Measurements from ENCODE around the gene ACSL3.

The ACSL3 gene

DNA sequence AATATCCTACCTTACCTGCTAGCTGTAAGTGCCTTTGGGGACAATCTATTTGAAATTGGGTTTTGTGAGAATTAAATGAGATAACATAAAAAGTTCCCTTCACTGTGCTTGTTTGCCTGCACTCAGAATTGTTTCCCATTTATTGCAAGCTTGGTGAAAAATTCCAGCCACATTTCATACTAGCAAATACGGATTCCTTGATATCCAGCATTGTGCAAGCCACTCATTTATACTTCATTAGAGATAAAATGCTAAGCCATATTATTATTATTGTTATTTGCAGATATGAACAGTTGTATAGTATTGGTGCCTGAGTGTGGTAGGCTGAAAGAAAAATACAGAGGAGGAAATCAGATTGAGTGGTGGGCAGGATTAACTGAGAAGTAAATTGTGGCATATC, 31.9 kb downstream of the ACSL3 start:
- no peak overlapping the region for H3K4me2 ChIP-seq (ENCODE audit: low read depth, low read length, poor library complexity, severe bottlenecking)

DNA sequence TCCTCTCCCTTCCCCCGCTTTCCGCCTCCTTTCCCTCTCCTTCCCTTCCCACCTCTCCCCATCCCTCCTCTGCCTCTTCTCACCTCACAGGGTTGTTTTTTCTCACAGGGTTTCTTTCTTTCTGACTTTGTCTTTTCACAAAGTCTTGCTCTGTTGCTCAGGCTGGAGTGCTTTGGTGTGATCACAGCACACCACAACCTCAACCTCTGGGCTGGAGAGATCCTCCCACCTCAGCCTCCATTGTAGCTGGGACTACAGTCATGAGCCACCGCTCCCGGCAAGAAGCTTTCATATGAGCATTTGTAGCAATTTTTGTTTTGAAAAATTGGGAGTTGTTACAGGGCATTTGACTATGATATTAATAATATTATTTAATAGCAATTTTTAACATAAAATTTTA, 32.9 kb downstream of the ACSL3 start:
- TF ChIP-seq, protein P1, sequence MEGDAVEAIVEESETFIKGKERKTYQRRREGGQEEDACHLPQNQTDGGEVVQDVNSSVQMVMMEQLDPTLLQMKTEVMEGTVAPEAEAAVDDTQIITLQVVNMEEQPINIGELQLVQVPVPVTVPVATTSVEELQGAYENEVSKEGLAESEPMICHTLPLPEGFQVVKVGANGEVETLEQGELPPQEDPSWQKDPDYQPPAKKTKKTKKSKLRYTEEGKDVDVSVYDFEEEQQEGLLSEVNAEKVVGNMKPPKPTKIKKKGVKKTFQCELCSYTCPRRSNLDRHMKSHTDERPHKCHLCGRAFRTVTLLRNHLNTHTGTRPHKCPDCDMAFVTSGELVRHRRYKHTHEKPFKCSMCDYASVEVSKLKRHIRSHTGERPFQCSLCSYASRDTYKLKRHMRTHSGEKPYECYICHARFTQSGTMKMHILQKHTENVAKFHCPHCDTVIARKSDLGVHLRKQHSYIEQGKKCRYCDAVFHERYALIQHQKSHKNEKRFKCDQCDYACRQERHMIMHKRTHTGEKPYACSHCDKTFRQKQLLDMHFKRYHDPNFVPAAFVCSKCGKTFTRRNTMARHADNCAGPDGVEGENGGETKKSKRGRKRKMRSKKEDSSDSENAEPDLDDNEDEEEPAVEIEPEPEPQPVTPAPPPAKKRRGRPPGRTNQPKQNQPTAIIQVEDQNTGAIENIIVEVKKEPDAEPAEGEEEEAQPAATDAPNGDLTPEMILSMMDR (conservative IDR thresholded peaks at IDR 0.05; ENCODE audit: low read length), result no peak
- no peak for TF ChIP-seq EZH2phosphoT487 (IDR thresholded peaks at IDR 0.05; ENCODE audit: borderline replicate concordance)
- H3F3A ChIP-seq (ENCODE audit: low read depth), result no peaks in the 10 kb centered on the region

More for the DNA sequence above, 31.9 kb downstream of the ACSL3 start:
- Histone ChIP-seq H4K20me1 (ENCODE audit: insufficient read depth, low read length, poor library complexity, severe bottlenecking) (peaks cover 30% of the 10 kb centered on the region), H3K4me3 (ENCODE audit: low read length, poor library complexity, severe bottlenecking) (no peak overlapping the region), H3K27me3 (ENCODE audit: insufficient read depth, low read length, poor library complexity, severe bottlenecking) (no peaks in the 10 kb centered on the region), H3K79me2 (ENCODE audit: insufficient read depth, low read length) (peaks cover 70% of the 10 kb centered on the region), H3K36me3 (ENCODE audit: insufficient read depth, low read length) (peaks cover 6% of the 10 kb centered on the region; the same call in 1 of the 2 replicates), H3F3A (ENCODE audit: low read depth) (no peaks in the 10 kb centered on the region), H3K9ac (ENCODE audit: low read depth, low read length, poor library complexity, severe bottlenecking) (no peak overlapping the region), H3K4me1 (ENCODE audit: insufficient read depth, low read length, poor library complexity, severe bottlenecking) (no peaks in the 10 kb centered on the region), H3K9me2 (replicated peaks; ENCODE audit: low read depth, low read length) (no peaks in the 10 kb centered on the region), H2AFZ (ENCODE audit: low read length) (no peak overlapping the region), H3K9me3 (ENCODE audit: insufficient read depth, low read depth, low read length) (no peaks in the 10 kb centered on the region)
- no peak for TF ChIP-seq EZH2phosphoT487 (IDR thresholded peaks at IDR 0.05; ENCODE audit: borderline replicate concordance)
- TF ChIP-seq, protein P1 (conservative IDR thresholded peaks at IDR 0.05; ENCODE audit: low read length), result no peak

DNA sequence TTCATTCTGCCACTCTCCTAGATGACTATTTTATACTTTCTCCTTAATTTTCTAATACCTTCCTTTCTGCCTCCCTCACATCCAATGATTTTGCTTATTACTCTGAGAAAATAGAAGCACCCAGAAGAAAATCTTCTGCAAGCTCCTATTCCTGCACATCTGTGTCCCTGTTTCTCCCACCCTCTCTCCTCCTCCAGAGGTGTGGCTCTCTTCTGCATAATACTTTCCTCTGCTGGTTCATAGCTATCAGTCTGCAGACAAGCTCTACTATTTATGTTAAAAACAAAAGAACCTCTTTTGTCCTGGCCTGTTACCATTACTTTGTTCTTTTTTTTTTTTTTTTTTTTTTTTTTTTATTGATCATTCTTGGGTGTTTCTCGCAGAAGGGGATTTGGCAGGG, 34.3 kb downstream of the ACSL3 start:
- Histone ChIP-seq H2AFZ (ENCODE audit: low read length) (no peak overlapping the region), H3K9ac (ENCODE audit: low read depth, low read length, poor library complexity, severe bottlenecking) (no peak overlapping the region), H3K4me1 (ENCODE audit: insufficient read depth, low read length, poor library complexity, severe bottlenecking) (no peaks in the 10 kb centered on the region), H3K27me3 (ENCODE audit: insufficient read depth, low read length, poor library complexity, severe bottlenecking) (no peaks in the 10 kb centered on the region), H3K9me2 (replicated peaks; ENCODE audit: low read depth, low read length) (no peaks in the 10 kb centered on the region), H3F3A (ENCODE audit: low read depth) (no peaks in the 10 kb centered on the region), H3K79me2 (ENCODE audit: insufficient read depth, low read length) (peaks cover 71% of the 10 kb centered on the region), H4K20me1 (ENCODE audit: insufficient read depth, low read length, poor library complexity, severe bottlenecking) (peaks cover 39% of the 10 kb centered on the region), H3K9me3 (ENCODE audit: insufficient read depth, low read depth, low read length) (no peaks in the 10 kb centered on the region), H3K36me3 (ENCODE audit: insufficient read depth, low read length) (peaks cover 3% of the 10 kb centered on the region; the same call in 1 of the 2 replicates), H3K4me3 (ENCODE audit: low read length, poor library complexity, severe bottlenecking) (no peak overlapping the region), H3K4me2 (ENCODE audit: low read depth, low read length, poor library complexity, severe bottlenecking) (no peak overlapping the region)
- TF ChIP-seq, protein P1 (conservative IDR thresholded peaks at IDR 0.05; ENCODE audit: low read length), result no peak
- no peak for TF ChIP-seq EZH2phosphoT487 (IDR thresholded peaks at IDR 0.05; ENCODE audit: borderline replicate concordance)

More for the DNA sequence above, 32.9 kb downstream of the ACSL3 start:
- Histone ChIP-seq H2AFZ (ENCODE audit: low read length) (no peak overlapping the region), H3K9ac (ENCODE audit: low read depth, low read length, poor library complexity, severe bottlenecking) (no peak overlapping the region), H4K20me1 (ENCODE audit: insufficient read depth, low read length, poor library complexity, severe bottlenecking) (peaks cover 30% of the 10 kb centered on the region), H3K9me3 (ENCODE audit: insufficient read depth, low read depth, low read length) (no peaks in the 10 kb centered on the region), H3K4me2 (ENCODE audit: low read depth, low read length, poor library complexity, severe bottlenecking) (no peak overlapping the region), H3K9me2 (replicated peaks; ENCODE audit: low read depth, low read length) (no peaks in the 10 kb centered on the region), H3K4me1 (ENCODE audit: insufficient read depth, low read length, poor library complexity, severe bottlenecking) (no peaks in the 10 kb centered on the region), H3K79me2 (ENCODE audit: insufficient read depth, low read length) (peaks cover 73% of the 10 kb centered on the region), H3K4me3 (ENCODE audit: low read length, poor library complexity, severe bottlenecking) (no peak overlapping the region), H3K27me3 (ENCODE audit: insufficient read depth, low read length, poor library complexity, severe bottlenecking) (no peaks in the 10 kb centered on the region), H3K36me3 (ENCODE audit: insufficient read depth, low read length) (peaks cover 3% of the 10 kb centered on the region; the same call in 1 of the 2 replicates)

Data from Loucy (cell line).